ENCODE data around the gene AFTPH.
A peak's percentile ranks its signal among the peaks of the same experiment; 100 is the strongest.

Gene AFTPH

DNA sequence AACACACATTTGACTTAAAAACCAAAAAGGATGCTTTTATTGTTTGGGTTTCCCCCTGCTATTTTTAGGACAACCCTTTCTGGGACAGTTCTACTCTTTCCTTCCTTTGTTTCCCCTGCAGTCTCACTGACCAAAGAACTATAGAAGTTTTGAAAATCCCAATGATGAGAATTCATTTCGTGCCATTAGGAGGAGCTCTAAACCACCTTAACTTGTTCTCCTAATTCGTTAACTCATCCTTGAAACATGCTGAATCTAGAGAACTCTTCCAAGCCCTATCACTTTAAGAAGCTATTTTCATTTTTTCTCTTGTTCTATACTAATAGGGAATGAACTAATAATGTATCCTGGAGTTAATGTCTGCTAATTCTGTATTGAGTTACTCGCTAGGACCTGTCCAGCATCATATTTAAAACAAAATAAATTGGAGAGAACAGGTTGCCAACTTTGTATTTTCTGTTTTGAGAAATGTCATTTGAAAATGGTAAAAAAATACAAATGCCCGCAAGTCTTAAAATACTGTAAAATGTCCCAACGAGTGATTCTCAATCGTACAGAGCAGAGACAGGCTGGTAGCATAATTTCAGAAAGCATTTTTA is 62.9 kb downstream of the AFTPH start:
- no peak for DNase-seq (ENCODE audit: extremely low read depth in 1 of 2, low read depth in 1 of 2)

- DNase-seq (ENCODE audit: extremely low read depth in 1 of 2, low read depth in 1 of 2) = no peak
Observed at GRCh38 chr2:64587561-64587960, 63.4 kb downstream of the AFTPH start.

DNA sequence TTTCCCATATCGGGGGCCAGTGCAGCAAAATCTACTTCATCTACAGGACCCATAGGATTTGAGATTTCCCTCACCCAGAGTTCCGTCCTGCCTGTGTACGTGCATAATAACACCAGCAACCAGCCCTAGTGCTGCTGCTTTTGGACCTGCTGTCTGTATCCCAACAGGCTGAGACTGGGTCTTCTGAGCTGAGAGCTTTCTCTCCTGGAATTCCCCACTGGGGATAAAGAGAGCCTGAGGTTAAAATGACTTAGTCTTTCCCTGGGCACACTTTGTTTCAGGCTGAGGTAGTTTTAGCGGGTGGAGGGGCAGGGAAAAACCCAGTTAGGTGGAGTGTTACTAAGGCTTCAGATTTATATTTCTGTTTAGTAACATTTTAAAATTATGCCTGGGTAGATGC is 67.1 kb downstream of the AFTPH start:
- DNase-seq (ENCODE audit: extremely low read depth in 1 of 2, low read depth in 1 of 2) = no peak

DNA sequence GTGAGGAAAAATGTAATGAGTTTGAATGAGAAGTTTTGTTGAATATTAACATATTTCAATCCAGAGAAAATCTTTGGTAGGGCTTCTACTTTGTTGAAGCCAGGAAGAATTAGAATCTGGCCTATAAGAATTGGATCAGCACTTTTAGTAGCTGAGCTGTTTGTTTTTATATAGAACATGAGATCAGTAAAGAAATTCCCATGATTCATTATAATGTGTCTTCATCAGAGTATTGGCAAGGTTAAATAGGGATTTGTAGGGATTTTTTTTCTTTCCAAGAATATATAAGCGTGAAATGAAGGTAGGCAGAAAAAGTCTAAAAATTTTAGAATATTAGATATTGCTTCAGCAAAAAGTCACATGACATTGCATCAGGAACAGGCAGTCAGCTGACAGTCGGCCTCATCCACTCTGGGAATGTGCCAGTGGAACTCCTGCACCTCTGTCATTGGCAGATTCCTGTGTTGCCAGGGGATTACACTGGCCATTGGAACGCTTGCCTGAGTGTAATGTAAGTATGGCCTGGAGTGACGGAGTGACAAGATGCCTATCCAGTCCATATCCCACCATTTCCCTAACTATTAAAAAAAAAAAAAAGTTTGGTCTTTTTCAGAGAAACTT is 69.0 kb downstream of the AFTPH start:
- DNase-seq (ENCODE audit: extremely low read depth in 1 of 2, low read depth in 1 of 2) = no peak

DNA sequence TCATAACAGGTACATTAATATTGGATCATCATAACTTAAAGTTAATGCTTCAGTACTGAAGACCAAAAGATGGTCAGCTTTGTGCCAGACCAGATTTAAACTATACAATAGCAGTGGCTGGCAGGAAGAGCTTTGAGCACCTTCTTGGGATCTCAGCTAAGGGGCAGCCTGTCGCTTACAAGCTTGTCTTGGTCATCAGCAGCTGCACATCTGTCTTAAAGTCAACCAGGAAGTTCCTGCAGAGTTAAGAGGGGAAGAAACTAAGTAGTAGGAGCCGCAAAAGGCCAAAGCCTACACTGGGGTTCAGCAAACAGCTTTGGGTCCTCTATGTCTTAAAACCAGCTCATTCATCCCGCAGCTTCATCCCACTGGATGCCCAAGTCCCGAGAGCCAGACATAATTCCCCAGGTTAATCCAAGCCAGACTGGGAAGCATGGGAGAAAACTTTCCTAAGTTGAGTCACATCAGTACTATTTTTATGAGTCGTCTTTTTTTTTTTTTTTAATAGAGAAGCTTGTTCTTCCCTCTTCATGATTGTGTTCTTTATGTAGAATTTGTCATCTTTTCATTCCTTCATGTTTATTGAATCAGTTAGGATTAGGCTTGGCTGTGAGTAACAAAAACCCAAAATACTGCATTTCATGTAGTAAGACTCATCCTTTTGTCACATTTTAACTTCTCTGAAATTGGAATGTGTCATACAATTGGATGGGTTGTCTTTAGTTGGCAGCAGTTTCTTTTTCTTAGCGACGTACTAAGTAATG is 70.3 kb downstream of the AFTPH start:
- no peak for DNase-seq (ENCODE audit: extremely low read depth in 1 of 2, low read depth in 1 of 2)

GRCh38 chr2:64595397-64596176 is 71.5 kb downstream of the AFTPH start:
- no peak for DNase-seq (ENCODE audit: extremely low read depth in 1 of 2, low read depth in 1 of 2)

DNA sequence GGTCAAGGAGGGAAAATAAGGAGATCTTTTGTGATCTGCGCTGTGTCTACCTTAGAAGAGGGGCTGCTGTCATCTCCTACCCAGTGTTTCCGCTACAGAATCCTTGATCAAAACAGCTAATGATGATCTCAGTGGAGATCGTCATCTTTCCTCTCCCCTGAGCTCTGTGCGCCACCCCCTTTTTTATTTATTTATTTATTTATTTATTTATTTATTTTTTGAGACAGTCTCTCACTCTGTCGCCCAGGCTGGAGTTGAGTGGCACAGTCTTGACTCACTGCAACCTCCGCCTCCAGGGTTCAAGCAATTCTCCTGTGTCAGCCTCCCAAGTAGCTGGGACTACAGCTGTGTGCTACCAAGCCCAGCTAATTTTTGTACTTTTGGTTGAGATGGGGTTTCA is 74.1 kb downstream of the AFTPH start:
- DNase-seq (ENCODE audit: extremely low read depth in 1 of 2, low read depth in 1 of 2) = no peak

DNA sequence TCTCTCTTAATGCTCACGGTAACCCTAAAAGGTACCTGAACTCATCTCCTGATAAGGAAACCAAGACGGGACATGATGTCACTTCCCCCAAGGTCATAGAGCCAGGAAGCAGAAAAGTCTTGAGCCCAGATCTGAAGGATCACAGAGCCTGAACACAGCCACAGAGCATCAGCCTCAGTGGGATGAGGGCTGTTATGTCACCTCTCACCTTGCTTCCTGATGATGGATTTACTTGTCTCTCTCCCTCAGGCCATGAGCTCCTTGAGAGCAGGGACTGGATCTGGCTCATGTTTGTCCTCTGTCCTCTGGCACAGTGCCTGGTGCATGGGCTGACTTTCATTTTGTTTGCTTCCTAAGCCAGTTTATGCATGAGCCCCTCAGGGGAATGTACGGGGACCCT is 75.3 kb downstream of the AFTPH start:
- no peak for DNase-seq (ENCODE audit: extremely low read depth in 1 of 2, low read depth in 1 of 2)

GRCh38 chr2:64601034-64601754 is 77.1 kb downstream of the AFTPH start:
- no peak for DNase-seq (ENCODE audit: extremely low read depth in 1 of 2, low read depth in 1 of 2)

GRCh38 chr2:64601785-64602391 is 77.8 kb downstream of the AFTPH start:
- DNase-seq (ENCODE audit: extremely low read depth in 1 of 2, low read depth in 1 of 2) = no peak

- DNase-seq (ENCODE audit: extremely low read depth in 1 of 2, low read depth in 1 of 2) = no peak
Observed at GRCh38 chr2:64602436-64602835, 78.3 kb downstream of the AFTPH start.

DNA sequence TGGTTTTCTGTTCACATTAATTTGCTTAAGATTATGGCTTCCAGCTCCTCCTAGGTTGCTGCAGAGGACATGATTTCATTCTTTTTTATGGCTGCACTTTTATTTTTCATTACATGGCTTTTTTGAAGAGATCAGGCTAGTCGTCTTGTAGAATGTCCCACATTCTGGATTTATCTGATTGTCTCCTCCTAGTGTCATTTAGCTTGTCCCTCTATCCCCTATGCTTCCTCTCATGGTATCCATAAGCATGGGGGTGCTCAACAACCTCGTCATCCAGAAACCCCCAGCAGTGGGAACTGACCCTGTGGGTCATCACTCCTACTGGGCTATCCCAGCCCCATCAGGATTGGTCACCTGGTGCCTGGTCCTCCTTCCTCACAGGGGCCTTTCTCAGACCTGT is 80.0 kb downstream of the AFTPH start:
- DNase-seq (ENCODE audit: extremely low read depth in 1 of 2, low read depth in 1 of 2) = no peak

- DNase-seq (ENCODE audit: extremely low read depth in 1 of 2, low read depth in 1 of 2) = no peak
Observed at GRCh38 chr2:64605026-64605471, 80.9 kb downstream of the AFTPH start.

DNA sequence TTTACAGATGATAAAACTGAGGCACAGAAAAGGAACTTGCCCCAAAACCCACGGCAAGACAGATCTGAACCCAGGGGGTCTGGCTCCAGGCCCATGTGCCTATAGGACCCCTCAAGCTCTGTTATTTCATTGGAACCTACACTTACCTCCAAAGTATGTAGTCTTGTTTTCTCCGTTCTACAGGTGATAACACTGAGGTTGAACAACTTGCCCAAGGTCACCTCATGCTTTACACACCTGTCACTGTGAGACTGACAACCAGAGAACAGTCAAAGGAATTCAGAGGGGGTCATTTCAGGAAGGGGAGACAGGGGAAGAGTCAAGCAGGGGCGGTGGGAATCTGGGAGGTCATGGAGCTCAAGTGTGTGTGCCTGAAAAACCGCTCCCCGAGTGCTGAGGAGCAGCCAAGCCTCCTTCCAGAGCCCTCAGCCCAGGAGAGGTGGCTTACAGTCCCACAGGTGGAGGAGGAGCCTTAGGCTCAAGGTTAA is 81.9 kb downstream of the AFTPH start:
- DNase-seq (ENCODE audit: extremely low read depth in 1 of 2, low read depth in 1 of 2) = no peak

DNA sequence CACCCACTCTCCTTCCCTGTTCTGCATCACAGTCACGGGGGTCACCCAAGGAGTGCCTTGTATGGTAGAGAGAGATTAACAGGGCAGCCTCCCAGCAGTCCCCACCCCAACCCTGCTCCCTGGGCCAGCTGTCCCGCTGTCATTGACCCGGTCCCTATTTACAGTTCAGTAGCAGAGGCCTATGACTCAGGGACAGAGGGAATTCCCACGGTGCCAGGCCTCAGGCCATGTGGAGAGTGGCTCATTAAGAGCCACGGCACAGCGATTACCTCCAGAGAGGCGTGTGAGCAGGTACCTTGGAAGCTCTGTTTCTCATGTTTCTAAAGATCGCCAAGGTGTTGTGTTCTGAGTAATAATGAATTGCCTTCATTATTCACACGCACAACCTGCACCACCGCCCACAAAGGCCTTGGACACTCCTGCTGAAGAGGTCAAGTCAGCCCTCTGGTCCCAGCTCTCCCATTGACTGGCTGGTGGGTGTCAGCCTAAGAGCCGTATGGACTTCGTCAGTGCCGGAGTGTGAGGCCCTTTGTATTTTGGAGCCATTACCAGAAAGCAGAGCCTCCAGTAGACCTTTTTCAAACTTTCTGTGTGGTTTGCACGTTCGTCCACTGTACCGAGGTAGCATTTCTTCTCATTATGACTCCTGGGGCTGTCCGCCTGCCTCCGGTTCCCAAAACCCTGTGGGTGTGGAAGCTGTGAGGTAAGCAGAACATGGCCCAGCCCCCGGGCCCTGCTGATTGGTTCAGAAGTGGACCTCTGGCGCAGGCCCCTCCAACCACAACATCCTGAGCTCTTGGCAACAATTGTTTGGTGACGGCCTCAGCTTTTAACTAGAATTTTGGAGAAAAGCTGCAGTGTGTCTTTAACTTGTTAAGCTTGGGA is 82.6 kb downstream of the AFTPH start:
- DNase-seq (ENCODE audit: extremely low read depth in 1 of 2, low read depth in 1 of 2) = peak; percentile 80 to 88

GRCh38 chr2:64607381-64608304 is 83.5 kb downstream of the AFTPH start:
- DNase-seq (ENCODE audit: extremely low read depth in 1 of 2, low read depth in 1 of 2) = no peak

DNA sequence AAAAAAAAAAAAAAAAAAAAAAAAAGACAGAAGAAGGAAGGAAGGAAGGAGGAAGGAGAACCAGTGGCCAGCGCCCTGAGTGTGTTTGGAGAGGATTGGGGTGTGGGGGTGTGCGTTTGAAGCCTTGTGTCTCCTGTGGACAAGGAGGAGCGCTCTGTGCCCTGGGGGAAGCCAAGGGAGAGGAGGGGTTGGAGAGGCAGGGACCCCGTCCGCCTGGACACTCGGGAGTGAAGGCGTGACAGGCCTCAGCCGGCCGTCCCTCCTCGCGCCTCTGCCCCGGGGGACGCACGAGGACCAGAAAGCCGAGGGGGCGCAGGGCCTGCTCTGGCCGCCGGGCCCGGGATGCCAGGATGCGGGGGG is 84.7 kb downstream of the AFTPH start:
- no peak for DNase-seq (ENCODE audit: extremely low read depth in 1 of 2, low read depth in 1 of 2)

DNA sequence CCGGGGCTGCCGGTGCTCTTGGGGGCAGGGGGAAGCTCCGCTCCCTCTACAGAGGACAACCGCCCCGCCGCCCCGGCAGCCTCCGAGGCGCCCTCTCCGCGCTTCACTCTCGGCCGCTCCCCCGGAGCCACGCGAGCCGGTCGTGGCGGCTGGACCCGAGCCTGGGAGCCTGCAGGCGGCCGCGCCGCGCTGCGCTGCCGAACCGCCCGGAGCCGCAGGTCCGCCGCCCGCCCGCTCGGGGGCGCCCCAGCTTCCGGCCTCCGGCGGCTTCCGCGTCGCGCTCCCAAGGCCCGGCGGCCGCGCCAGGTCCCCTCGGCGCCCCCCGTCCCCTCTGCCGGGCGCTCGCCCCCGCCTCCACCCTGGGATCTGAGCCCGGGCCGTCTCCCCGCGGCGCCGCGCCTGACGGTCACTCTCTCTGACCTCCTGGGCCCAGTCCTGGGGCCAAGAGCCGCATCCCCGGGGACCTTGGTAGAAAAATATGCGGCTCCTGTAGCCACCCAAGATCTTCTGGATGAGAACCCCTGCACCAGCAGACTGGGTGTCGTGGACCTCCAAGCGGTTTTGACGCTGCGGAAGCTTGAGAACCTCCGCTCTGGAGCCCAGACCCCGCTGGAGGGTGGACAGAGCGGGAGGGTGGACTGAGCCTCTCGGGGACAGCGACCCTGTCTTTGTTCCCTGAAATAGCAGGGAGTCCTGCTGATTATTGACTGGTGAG is 85.3 kb downstream of the AFTPH start:
- peak in 1 of 2 donors; percentile 48 for DNase-seq (ENCODE audit: extremely low read depth in 1 of 2, low read depth in 1 of 2)
